ENCODE results near the gene ASB16.
"Not testable (repeated sequence)": the region's sequence is repeated elsewhere in the genome, so short reads cannot be mapped to it uniquely, and the experiment has no call there.

Gene ASB16

DNA sequence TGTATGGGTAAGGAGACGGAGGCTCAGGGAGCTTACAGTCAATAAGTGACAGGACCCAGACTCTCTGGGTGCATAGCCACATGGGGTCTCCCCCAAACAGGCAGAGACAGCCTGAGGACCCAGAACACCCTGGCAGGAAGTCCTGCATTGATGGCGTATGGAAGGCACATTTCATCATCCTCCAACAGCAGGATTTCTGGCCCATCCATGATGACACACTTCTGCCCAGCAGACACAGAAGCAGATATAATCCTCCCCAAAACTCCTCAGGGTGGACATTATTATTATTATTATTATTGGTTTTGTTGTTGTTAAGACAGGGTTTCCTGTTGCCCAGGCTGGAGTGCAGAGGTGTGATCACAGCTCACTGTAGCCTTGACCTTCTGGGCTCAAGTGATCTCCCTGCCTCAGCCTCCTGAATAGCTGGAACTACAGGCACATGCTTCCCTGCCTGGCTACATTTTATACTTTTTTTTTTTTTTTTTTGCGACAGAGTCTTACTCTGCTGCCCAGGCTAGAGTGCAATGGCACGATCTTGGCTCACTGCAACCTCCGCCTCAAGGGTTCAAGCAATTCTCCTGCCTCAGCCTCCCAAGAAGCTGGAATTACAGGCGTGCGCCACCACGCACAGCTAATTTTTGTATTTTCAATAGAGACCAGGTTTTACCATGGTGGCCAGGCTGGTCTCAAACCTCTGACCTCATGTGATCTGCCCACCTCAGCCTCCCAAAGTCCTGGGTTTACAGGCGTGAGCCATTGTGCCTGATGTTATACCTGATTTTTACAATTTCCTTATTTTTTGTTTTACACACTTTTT, 35.5 kb upstream of the ASB16 start:
- H3K23ac ChIP-seq (ENCODE audit: low read length) = no peak overlapping the region
- H3K27ac ChIP-seq (ENCODE audit: low read depth, low read length) = no peak overlapping the region
- no peaks in the 10 kb centered on the region for H3K36me3 ChIP-seq (ENCODE audit: control insufficient read depth, insufficient read depth, low read length)
- no peaks in the 10 kb centered on the region for H3K79me1 ChIP-seq (ENCODE audit: low read length)
- H3K9ac ChIP-seq (ENCODE audit: low read length) = no peak overlapping the region
- no peak overlapping the region for H3K18ac ChIP-seq (ENCODE audit: low read length)
- H3K27me3 ChIP-seq (ENCODE audit: insufficient read depth, low read length, poor library complexity) = no peaks in the 10 kb centered on the region
- H2BK120ac ChIP-seq (ENCODE audit: low read depth, low read length) = no peak overlapping the region
- no peak overlapping the region for H3K4me3 ChIP-seq (ENCODE audit: low read length)
- no peak overlapping the region for H2BK15ac ChIP-seq (replicated peaks; ENCODE audit: low read depth)
- no peak overlapping the region for H4K5ac ChIP-seq (ENCODE audit: low read length)
- no peak for DNase-seq
- no peak overlapping the region for H3K4ac ChIP-seq (ENCODE audit: low read depth, low read length)
- no peak overlapping the region for H3K4me2 ChIP-seq (ENCODE audit: low read length)
- H2AK5ac ChIP-seq (ENCODE audit: low read length) = no peak overlapping the region
- no peak overlapping the region for H4K8ac ChIP-seq (ENCODE audit: low read depth, low read length)
- H3K79me2 ChIP-seq (ENCODE audit: control insufficient read depth, insufficient read depth, low read length) = no peaks in the 10 kb centered on the region
- H2BK5ac ChIP-seq (ENCODE audit: low read length) = no peak overlapping the region
- peaks cover 10% of the 10 kb centered on the region for H3K4me1 ChIP-seq (ENCODE audit: control insufficient read depth, low read depth, low read length)
- WGBS (ENCODE audit: extremely low coverage, insufficient coverage, low lambda C conversion rate) = no CpG with 5 or more reads among the region's 9 CpGs
- no peak overlapping the region for H3K56ac ChIP-seq (ENCODE audit: low read length)

DNA sequence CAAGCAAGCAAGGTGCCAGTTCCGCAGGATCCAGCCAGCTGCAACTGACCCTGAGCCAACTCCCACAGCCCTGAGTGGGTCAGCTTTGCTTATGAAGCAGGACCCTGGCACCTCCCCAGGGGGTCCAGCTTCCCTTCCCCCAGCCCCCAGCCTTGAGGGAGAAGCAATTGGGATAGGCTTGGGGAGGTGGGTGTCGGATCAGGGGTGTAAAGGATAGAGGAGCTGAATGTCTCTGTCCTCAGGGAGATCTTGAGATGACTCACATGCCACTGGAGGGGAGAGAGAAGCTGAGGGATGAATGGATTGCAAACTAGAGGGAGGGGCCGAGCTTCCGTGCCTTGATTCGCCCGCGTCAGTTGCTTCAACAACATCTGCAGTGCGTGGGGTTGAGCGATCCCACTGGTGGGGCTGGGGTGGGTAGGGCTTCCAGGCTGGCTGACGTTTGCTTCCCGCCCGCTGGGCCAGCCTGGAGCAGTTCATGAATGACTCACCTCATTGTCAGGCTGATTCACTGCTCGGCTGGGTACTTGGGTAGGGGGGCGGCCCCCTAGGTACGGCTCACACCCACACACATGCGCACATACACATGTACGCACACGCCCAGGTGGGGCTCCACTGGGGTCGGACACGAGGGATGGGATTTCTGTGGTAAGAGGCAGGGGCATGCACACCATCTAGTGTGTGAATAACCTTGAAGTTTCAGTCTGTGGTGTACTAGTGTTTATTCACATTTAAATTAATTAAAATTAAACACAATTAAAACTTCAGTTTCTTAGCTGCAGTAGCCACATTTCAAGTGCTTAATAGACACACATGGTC, 32.4 kb upstream of the ASB16 start:
- peaks cover 12% of the 10 kb centered on the region for H3K4me1 ChIP-seq (ENCODE audit: control insufficient read depth, low read depth, low read length)
- H3K27ac ChIP-seq (ENCODE audit: low read depth, low read length) = peak overlapping the region; percentile 7
- no peak overlapping the region for H2BK120ac ChIP-seq (ENCODE audit: low read depth, low read length)
- H3K79me1 ChIP-seq (ENCODE audit: low read length) = peaks cover 4% of the 10 kb centered on the region
- peak overlapping the region; percentile 49 for H3K9ac ChIP-seq (ENCODE audit: low read length)
- H4K5ac ChIP-seq (ENCODE audit: low read length) = no peak overlapping the region
- H3K4ac ChIP-seq (ENCODE audit: low read depth, low read length) = no peak overlapping the region
- peak; percentile 95 for DNase-seq
- peak overlapping the region; percentile 57 for H3K4me2 ChIP-seq (ENCODE audit: low read length)
- no peak overlapping the region for H3K4me3 ChIP-seq (ENCODE audit: low read length)
- peak overlapping the region; percentile 23 for H2BK5ac ChIP-seq (ENCODE audit: low read length)
- no peaks in the 10 kb centered on the region for H3K27me3 ChIP-seq (ENCODE audit: insufficient read depth, low read length, poor library complexity)
- H4K8ac ChIP-seq (ENCODE audit: low read depth, low read length) = no peak overlapping the region
- H2AK5ac ChIP-seq (ENCODE audit: low read length) = peak overlapping the region; percentile 69
- no CpG with 5 or more reads among the region's 20 CpGs for WGBS (ENCODE audit: extremely low coverage, insufficient coverage, low lambda C conversion rate)
- peaks cover 7% of the 10 kb centered on the region for H3K79me2 ChIP-seq (ENCODE audit: control insufficient read depth, insufficient read depth, low read length)
- no peak overlapping the region for H2BK15ac ChIP-seq (replicated peaks; ENCODE audit: low read depth)
- H3K23ac ChIP-seq (ENCODE audit: low read length) = no peak overlapping the region
- H3K36me3 ChIP-seq (ENCODE audit: control insufficient read depth, insufficient read depth, low read length) = no peaks in the 10 kb centered on the region
- H3K56ac ChIP-seq (ENCODE audit: low read length) = peak overlapping the region; percentile 84
- no peak overlapping the region for H3K18ac ChIP-seq (ENCODE audit: low read length)

DNA sequence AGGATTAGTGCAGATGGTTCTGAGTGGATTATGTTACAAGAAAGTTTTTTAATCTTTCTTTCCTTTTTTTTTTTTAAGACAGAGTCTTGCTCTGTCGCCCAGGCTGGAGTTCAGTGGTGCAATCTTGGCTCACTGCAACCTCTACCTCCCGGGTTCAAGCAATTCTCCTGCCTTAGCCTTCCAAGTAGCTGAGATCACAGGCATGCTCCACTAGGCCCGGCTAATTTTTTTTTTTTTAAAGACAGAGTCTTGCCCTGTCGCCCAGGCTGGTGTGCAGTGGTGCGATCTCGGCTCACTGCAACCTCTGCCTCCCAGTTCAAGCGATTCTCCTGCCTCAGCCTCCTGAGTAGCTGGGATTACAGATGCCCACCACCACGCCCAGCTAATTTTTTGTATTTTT, 26.6 kb upstream of the ASB16 start:
- not testable (repeated sequence) for H3K4me2 ChIP-seq (ENCODE audit: low read length); H3K4ac ChIP-seq (ENCODE audit: low read depth, low read length); H2BK15ac ChIP-seq (replicated peaks; ENCODE audit: low read depth); H3K56ac ChIP-seq (ENCODE audit: low read length); H3K36me3 ChIP-seq (ENCODE audit: control insufficient read depth, insufficient read depth, low read length); H2BK5ac ChIP-seq (ENCODE audit: low read length); H3K18ac ChIP-seq (ENCODE audit: low read length); H3K9ac ChIP-seq (ENCODE audit: low read length); H3K23ac ChIP-seq (ENCODE audit: low read length); H4K8ac ChIP-seq (ENCODE audit: low read depth, low read length); H3K27ac ChIP-seq (ENCODE audit: low read depth, low read length); H2BK120ac ChIP-seq (ENCODE audit: low read depth, low read length); H2AK5ac ChIP-seq (ENCODE audit: low read length); H3K4me1 ChIP-seq (ENCODE audit: control insufficient read depth, low read depth, low read length); H3K27me3 ChIP-seq (ENCODE audit: insufficient read depth, low read length, poor library complexity); H4K5ac ChIP-seq (ENCODE audit: low read length); DNase-seq; H3K4me3 ChIP-seq (ENCODE audit: low read length)
- peaks cover 17% of the 10 kb centered on the region for H3K79me2 ChIP-seq (ENCODE audit: control insufficient read depth, insufficient read depth, low read length)
- WGBS (ENCODE audit: extremely low coverage, insufficient coverage, low lambda C conversion rate) = no CpG with 5 or more reads among the region's 8 CpGs
- peaks cover 13% of the 10 kb centered on the region for H3K79me1 ChIP-seq (ENCODE audit: low read length)

DNA sequence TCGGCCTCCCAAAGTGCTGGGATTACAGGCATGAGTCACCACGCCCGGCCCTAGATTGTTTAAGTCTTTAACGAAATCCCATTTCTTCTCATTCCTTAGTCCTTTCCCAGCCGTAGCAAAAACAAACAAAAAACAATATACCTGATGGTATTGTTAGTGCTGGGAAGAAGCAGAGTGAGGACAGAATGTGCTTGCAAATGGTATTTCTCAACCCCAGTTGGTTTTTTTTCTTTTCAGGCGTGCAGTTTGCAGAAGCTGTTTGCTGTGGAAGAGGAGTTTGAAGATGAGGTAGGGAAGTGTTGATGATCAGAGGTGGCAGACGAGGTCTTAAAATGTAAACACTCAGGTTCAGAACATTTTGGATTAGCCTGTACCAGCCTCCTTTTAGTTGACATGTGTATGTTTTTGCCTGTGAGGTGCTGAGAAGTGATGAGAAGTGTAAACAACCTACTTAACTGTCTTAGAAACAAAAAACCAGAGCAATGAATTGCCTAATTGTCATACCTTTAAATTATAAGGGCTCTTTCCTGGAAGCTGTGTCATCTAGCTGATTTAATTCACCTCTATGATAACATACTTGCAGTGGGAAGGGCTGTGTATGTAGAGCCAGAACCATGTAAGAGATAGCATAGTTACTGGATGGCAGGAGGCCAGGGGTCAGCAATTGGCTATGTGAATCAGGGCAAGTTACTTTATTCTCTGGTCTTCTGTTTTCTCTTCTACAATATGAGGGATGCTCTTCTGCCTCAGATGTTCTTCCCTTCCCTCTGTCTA, 25.4 kb upstream of the ASB16 start:
- no peak overlapping the region for H2BK120ac ChIP-seq (ENCODE audit: low read depth, low read length)
- no peak overlapping the region for H4K5ac ChIP-seq (ENCODE audit: low read length)
- H3K9ac ChIP-seq (ENCODE audit: low read length) = no peak overlapping the region
- peaks cover 23% of the 10 kb centered on the region for H3K79me2 ChIP-seq (ENCODE audit: control insufficient read depth, insufficient read depth, low read length)
- peaks cover 2% of the 10 kb centered on the region for H3K4me1 ChIP-seq (ENCODE audit: control insufficient read depth, low read depth, low read length)
- no peak overlapping the region for H4K8ac ChIP-seq (ENCODE audit: low read depth, low read length)
- no peak overlapping the region for H3K4me2 ChIP-seq (ENCODE audit: low read length)
- peaks cover 10% of the 10 kb centered on the region for H3K36me3 ChIP-seq (ENCODE audit: control insufficient read depth, insufficient read depth, low read length)
- no peak overlapping the region for H2BK5ac ChIP-seq (ENCODE audit: low read length)
- no peak overlapping the region for H2AK5ac ChIP-seq (ENCODE audit: low read length)
- DNase-seq = peak; percentile 40
- no peak overlapping the region for H3K56ac ChIP-seq (ENCODE audit: low read length)
- H3K18ac ChIP-seq (ENCODE audit: low read length) = no peak overlapping the region
- no peak overlapping the region for H2BK15ac ChIP-seq (replicated peaks; ENCODE audit: low read depth)
- no peak overlapping the region for H3K4ac ChIP-seq (ENCODE audit: low read depth, low read length)
- H3K27me3 ChIP-seq (ENCODE audit: insufficient read depth, low read length, poor library complexity) = no peaks in the 10 kb centered on the region
- no peak overlapping the region for H3K23ac ChIP-seq (ENCODE audit: low read length)
- H3K27ac ChIP-seq (ENCODE audit: low read depth, low read length) = peak overlapping the region; percentile 37
- WGBS (ENCODE audit: extremely low coverage, insufficient coverage, low lambda C conversion rate) = no CpG with 5 or more reads among the region's 7 CpGs
- peaks cover 16% of the 10 kb centered on the region for H3K79me1 ChIP-seq (ENCODE audit: low read length)
- no peak overlapping the region for H3K4me3 ChIP-seq (ENCODE audit: low read length)

DNA sequence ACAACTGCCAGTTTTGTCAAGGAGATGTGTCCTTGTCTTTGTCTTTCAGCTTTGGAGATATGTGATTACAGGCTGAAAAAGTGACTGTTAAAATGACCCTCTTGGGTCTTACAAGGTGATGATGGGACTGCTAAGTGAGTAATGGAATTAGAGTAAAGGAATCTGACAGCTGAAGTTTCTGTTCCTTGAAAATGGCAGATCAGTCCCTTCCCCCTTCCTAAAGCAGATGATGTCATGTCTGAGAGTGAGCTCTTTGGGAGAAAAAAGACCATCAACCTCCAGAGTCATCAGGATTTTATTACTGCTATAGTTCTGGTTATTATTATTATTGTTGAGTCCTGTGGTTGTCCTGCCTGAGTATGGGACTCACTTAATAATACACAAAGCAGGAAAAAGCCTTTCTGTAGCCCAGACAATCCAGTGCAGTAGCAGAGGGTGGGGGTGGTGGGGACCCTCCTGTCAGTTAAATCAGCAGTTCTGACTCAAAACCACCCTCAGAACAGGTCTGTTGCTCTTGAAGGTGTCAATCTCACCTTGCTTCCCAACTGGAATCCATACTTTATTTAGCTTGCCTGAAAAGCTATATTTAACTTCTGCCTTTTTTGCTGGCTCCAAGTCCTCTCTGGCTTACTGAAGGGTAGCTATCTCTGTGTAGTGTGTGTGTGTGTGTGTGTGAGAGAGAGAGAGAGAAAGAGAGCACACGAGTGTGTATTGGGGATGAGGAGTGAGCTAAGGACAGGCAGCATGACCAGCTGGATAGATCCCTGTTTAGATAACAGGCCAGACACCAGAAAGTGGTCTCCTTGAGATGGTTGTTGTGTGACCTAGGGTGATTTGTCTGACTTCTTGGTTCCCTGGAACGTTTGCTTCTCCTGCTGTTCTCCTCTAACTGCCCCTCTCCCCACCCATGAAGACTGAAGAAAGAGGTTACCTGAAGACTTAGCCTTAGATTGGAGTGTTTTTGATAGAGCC, 23.8 kb upstream of the ASB16 start:
- no peak overlapping the region for H2BK120ac ChIP-seq (ENCODE audit: low read depth, low read length)
- H3K27me3 ChIP-seq (ENCODE audit: insufficient read depth, low read length, poor library complexity) = no peaks in the 10 kb centered on the region
- no peak overlapping the region for H4K5ac ChIP-seq (ENCODE audit: low read length)
- H3K79me2 ChIP-seq (ENCODE audit: control insufficient read depth, insufficient read depth, low read length) = peaks cover 31% of the 10 kb centered on the region
- no peak overlapping the region for H3K4ac ChIP-seq (ENCODE audit: low read depth, low read length)
- H2BK15ac ChIP-seq (replicated peaks; ENCODE audit: low read depth) = no peak overlapping the region
- H3K9ac ChIP-seq (ENCODE audit: low read length) = no peak overlapping the region
- H3K4me1 ChIP-seq (ENCODE audit: control insufficient read depth, low read depth, low read length) = peaks cover 2% of the 10 kb centered on the region
- H2BK5ac ChIP-seq (ENCODE audit: low read length) = no peak overlapping the region
- peaks cover 22% of the 10 kb centered on the region for H3K79me1 ChIP-seq (ENCODE audit: low read length)
- H3K18ac ChIP-seq (ENCODE audit: low read length) = no peak overlapping the region
- DNase-seq = peak; percentile 91
- H3K4me2 ChIP-seq (ENCODE audit: low read length) = no peak overlapping the region
- no CpG with 5 or more reads among the region's 2 CpGs for WGBS (ENCODE audit: extremely low coverage, insufficient coverage, low lambda C conversion rate)
- peak overlapping the region; percentile 18 for H3K27ac ChIP-seq (ENCODE audit: low read depth, low read length)
- H2AK5ac ChIP-seq (ENCODE audit: low read length) = no peak overlapping the region
- H4K8ac ChIP-seq (ENCODE audit: low read depth, low read length) = no peak overlapping the region
- no peak overlapping the region for H3K56ac ChIP-seq (ENCODE audit: low read length)
- no peak overlapping the region for H3K4me3 ChIP-seq (ENCODE audit: low read length)
- H3K36me3 ChIP-seq (ENCODE audit: control insufficient read depth, insufficient read depth, low read length) = peaks cover 10% of the 10 kb centered on the region
- no peak overlapping the region for H3K23ac ChIP-seq (ENCODE audit: low read length)

Data from mesendoderm (in vitro differentiated cells).